ENCODE results near the gene EPHA3.

The EPHA3 gene

GRCh38 chr3:89261673-89262072 is 154.3 kb downstream of the EPHA3 start:
- Histone ChIP-seq H3K79me1 (replicated peaks; ENCODE audit: low read length, poor library complexity, severe bottlenecking) (no peaks in the 10 kb centered on the region), H4K8ac (ENCODE audit: low read length) (no peak overlapping the region), H2BK120ac (ENCODE audit: low read depth, low read length) (no peak overlapping the region), H3K23ac (ENCODE audit: low read length in 2 of 2) (no peak overlapping the region), H3K18ac (ENCODE audit: low read depth in 1 of 2, low read length in 2 of 2) (no peak overlapping the region), H2AK5ac (ENCODE audit: low read length, severe bottlenecking) (no peak overlapping the region), H2BK12ac (ENCODE audit: low read length in 2 of 2) (no peak overlapping the region), H3K27ac (ENCODE audit: low read length, poor library complexity, severe bottlenecking) (no peak overlapping the region), H3K36me3 (ENCODE audit: control insufficient read depth in 1 of 2, insufficient read depth in 2 of 2, low read depth in 1 of 2, low read length in 2 of 2) (no peaks in the 10 kb centered on the region), H3K4me3 (ENCODE audit: insufficient read depth in 1 of 2, low read depth in 1 of 2, low read length in 2 of 2) (no peak overlapping the region), H3K9ac (ENCODE audit: low read length) (no peak overlapping the region), H3K4ac (ENCODE audit: low read depth in 1 of 2, low read length in 2 of 2) (no peak overlapping the region), H3K9me3 (ENCODE audit: control insufficient read depth, low read length) (no peaks in the 10 kb centered on the region), H2AFZ (ENCODE audit: low read depth, low read length) (no peak overlapping the region), H4K91ac (ENCODE audit: low read length) (no peak overlapping the region), H3K4me1 (ENCODE audit: control insufficient read depth, insufficient read depth, low read depth, low read length) (no peaks in the 10 kb centered on the region), H3K14ac (ENCODE audit: low read length in 2 of 2) (no peak overlapping the region), H2BK5ac (ENCODE audit: low read depth, low read length, poor library complexity, severe bottlenecking) (no peak overlapping the region), H2BK15ac (ENCODE audit: low read depth, poor library complexity, severe bottlenecking) (no peak overlapping the region), H3K4me2 (ENCODE audit: low read length, poor library complexity, severe bottlenecking) (no peak overlapping the region), H3K27me3 (ENCODE audit: control insufficient read depth in 1 of 2, insufficient read depth in 1 of 2, low read length in 2 of 2) (no peaks in the 10 kb centered on the region)
- DNase-seq = no peak
- WGBS = 100% methylated on average over 1 of the region's 4 CpGs

GRCh38 chr3:89262309-89262929 is 155.0 kb downstream of the EPHA3 start:
- Histone ChIP-seq H3K79me1 (replicated peaks; ENCODE audit: low read length, poor library complexity, severe bottlenecking) (no peaks in the 10 kb centered on the region), H3K36me3 (ENCODE audit: control insufficient read depth in 1 of 2, insufficient read depth in 2 of 2, low read depth in 1 of 2, low read length in 2 of 2) (no peaks in the 10 kb centered on the region), H3K27ac (ENCODE audit: low read length, poor library complexity, severe bottlenecking) (no peak overlapping the region), H2AK5ac (ENCODE audit: low read length, severe bottlenecking) (no peak overlapping the region), H2BK120ac (ENCODE audit: low read depth, low read length) (no peak overlapping the region), H3K9me3 (ENCODE audit: control insufficient read depth, low read length) (no peaks in the 10 kb centered on the region), H3K4me3 (ENCODE audit: insufficient read depth in 1 of 2, low read depth in 1 of 2, low read length in 2 of 2) (no peak overlapping the region), H2BK15ac (ENCODE audit: low read depth, poor library complexity, severe bottlenecking) (no peak overlapping the region), H3K27me3 (ENCODE audit: control insufficient read depth in 1 of 2, insufficient read depth in 1 of 2, low read length in 2 of 2) (no peaks in the 10 kb centered on the region), H3K14ac (ENCODE audit: low read length in 2 of 2) (no peak overlapping the region), H2BK12ac (ENCODE audit: low read length in 2 of 2) (no peak overlapping the region), H4K91ac (ENCODE audit: low read length) (no peak overlapping the region), H4K8ac (ENCODE audit: low read length) (no peak overlapping the region), H3K4me1 (ENCODE audit: control insufficient read depth, insufficient read depth, low read depth, low read length) (no peaks in the 10 kb centered on the region), H3K4ac (ENCODE audit: low read depth in 1 of 2, low read length in 2 of 2) (no peak overlapping the region), H2AFZ (ENCODE audit: low read depth, low read length) (no peak overlapping the region), H3K18ac (ENCODE audit: low read depth in 1 of 2, low read length in 2 of 2) (no peak overlapping the region), H3K23ac (ENCODE audit: low read length in 2 of 2) (no peak overlapping the region), H3K4me2 (ENCODE audit: low read length, poor library complexity, severe bottlenecking) (no peak overlapping the region), H2BK5ac (ENCODE audit: low read depth, low read length, poor library complexity, severe bottlenecking) (no peak overlapping the region), H3K9ac (ENCODE audit: low read length) (no peak overlapping the region)
- no peak for DNase-seq
- WGBS = 96% methylated on average over 14 of the region's 15 CpGs

GRCh38 chr3:89264037-89264560 is 156.7 kb downstream of the EPHA3 start:
- H3K36me3 ChIP-seq (ENCODE audit: control insufficient read depth in 1 of 2, insufficient read depth in 2 of 2, low read depth in 1 of 2, low read length in 2 of 2) = no peaks in the 10 kb centered on the region
- DNase-seq = no peak
- no peak overlapping the region for H4K91ac ChIP-seq (ENCODE audit: low read length)
- no peak overlapping the region for H3K4me3 ChIP-seq (ENCODE audit: insufficient read depth in 1 of 2, low read depth in 1 of 2, low read length in 2 of 2)
- no peak overlapping the region for H2AK5ac ChIP-seq (ENCODE audit: low read length, severe bottlenecking)
- H2AFZ ChIP-seq (ENCODE audit: low read depth, low read length) = no peak overlapping the region
- WGBS = 92% methylated on average over 5 of the region's 6 CpGs
- H2BK12ac ChIP-seq (ENCODE audit: low read length in 2 of 2) = no peak overlapping the region
- H2BK5ac ChIP-seq (ENCODE audit: low read depth, low read length, poor library complexity, severe bottlenecking) = no peak overlapping the region
- H3K79me1 ChIP-seq (replicated peaks; ENCODE audit: low read length, poor library complexity, severe bottlenecking) = no peaks in the 10 kb centered on the region
- no peak overlapping the region for H3K18ac ChIP-seq (ENCODE audit: low read depth in 1 of 2, low read length in 2 of 2)
- H3K14ac ChIP-seq (ENCODE audit: low read length in 2 of 2) = no peak overlapping the region
- no peak overlapping the region for H2BK15ac ChIP-seq (ENCODE audit: low read depth, poor library complexity, severe bottlenecking)
- H3K9me3 ChIP-seq (ENCODE audit: control insufficient read depth, low read length) = no peaks in the 10 kb centered on the region
- H3K27me3 ChIP-seq (ENCODE audit: control insufficient read depth in 1 of 2, insufficient read depth in 1 of 2, low read length in 2 of 2) = no peaks in the 10 kb centered on the region
- H2BK120ac ChIP-seq (ENCODE audit: low read depth, low read length) = no peak overlapping the region
- H4K8ac ChIP-seq (ENCODE audit: low read length) = no peak overlapping the region
- H3K9ac ChIP-seq (ENCODE audit: low read length) = no peak overlapping the region
- H3K4ac ChIP-seq (ENCODE audit: low read depth in 1 of 2, low read length in 2 of 2) = no peak overlapping the region
- no peaks in the 10 kb centered on the region for H3K4me1 ChIP-seq (ENCODE audit: control insufficient read depth, insufficient read depth, low read depth, low read length)
- H3K23ac ChIP-seq (ENCODE audit: low read length in 2 of 2) = no peak overlapping the region
- H3K27ac ChIP-seq (ENCODE audit: low read length, poor library complexity, severe bottlenecking) = no peak overlapping the region
- no peak overlapping the region for H3K4me2 ChIP-seq (ENCODE audit: low read length, poor library complexity, severe bottlenecking)

- no CpG with 5 or more reads among the region's 1 CpG for WGBS
- no peak for DNase-seq
- H3K27ac ChIP-seq (ENCODE audit: low read length, poor library complexity, severe bottlenecking) = no peak overlapping the region
- H3K9ac ChIP-seq (ENCODE audit: low read length) = no peak overlapping the region
- no peak overlapping the region for H2BK120ac ChIP-seq (ENCODE audit: low read depth, low read length)
- H3K9me3 ChIP-seq (ENCODE audit: control insufficient read depth, low read length) = no peaks in the 10 kb centered on the region
- no peak overlapping the region for H2AK5ac ChIP-seq (ENCODE audit: low read length, severe bottlenecking)
- no peaks in the 10 kb centered on the region for H3K4me1 ChIP-seq (ENCODE audit: control insufficient read depth, insufficient read depth, low read depth, low read length)
- H3K4me2 ChIP-seq (ENCODE audit: low read length, poor library complexity, severe bottlenecking) = no peak overlapping the region
- no peak overlapping the region for H2BK12ac ChIP-seq (ENCODE audit: low read length in 2 of 2)
- no peak overlapping the region for H4K91ac ChIP-seq (ENCODE audit: low read length)
- H3K4ac ChIP-seq (ENCODE audit: low read depth in 1 of 2, low read length in 2 of 2) = no peak overlapping the region
- no peak overlapping the region for H4K8ac ChIP-seq (ENCODE audit: low read length)
- no peak overlapping the region for H3K23ac ChIP-seq (ENCODE audit: low read length in 2 of 2)
- H3K36me3 ChIP-seq (ENCODE audit: control insufficient read depth in 1 of 2, insufficient read depth in 2 of 2, low read depth in 1 of 2, low read length in 2 of 2) = no peaks in the 10 kb centered on the region
- H3K79me1 ChIP-seq (replicated peaks; ENCODE audit: low read length, poor library complexity, severe bottlenecking) = no peaks in the 10 kb centered on the region
- H3K4me3 ChIP-seq (ENCODE audit: insufficient read depth in 1 of 2, low read depth in 1 of 2, low read length in 2 of 2) = no peak overlapping the region
- no peak overlapping the region for H3K18ac ChIP-seq (ENCODE audit: low read depth in 1 of 2, low read length in 2 of 2)
- no peak overlapping the region for H2BK5ac ChIP-seq (ENCODE audit: low read depth, low read length, poor library complexity, severe bottlenecking)
- no peak overlapping the region for H2BK15ac ChIP-seq (ENCODE audit: low read depth, poor library complexity, severe bottlenecking)
- H2AFZ ChIP-seq (ENCODE audit: low read depth, low read length) = no peak overlapping the region
- H3K14ac ChIP-seq (ENCODE audit: low read length in 2 of 2) = no peak overlapping the region
- H3K27me3 ChIP-seq (ENCODE audit: control insufficient read depth in 1 of 2, insufficient read depth in 1 of 2, low read length in 2 of 2) = no peaks in the 10 kb centered on the region
These were observed 158.7 kb downstream of the EPHA3 start for GRCh38 chr3:89266074-89266473.

Measured in mesenchymal stem cell (in vitro differentiated cells and primary cell).